Heart left ventricle (tissue), 13 donors: Measurements from ENCODE around the gene ING1.

Experiments used
- CTCF ChIP-seq, 12 donors: fragments of 200-600 bp; sonication (generic) in 4 of 12; IDR thresholded peaks; one replicate each; pipeline versions ENCODE4 v1.5.0 to v1.8.0; 2018 to 2022; ENCODE audit warnings: antibody characterized with exemption in 12 of 12, mild to moderate bottlenecking in 5 of 12
- POLR2A ChIP-seq, 2 donors: fragments of 450-650 bp; IDR thresholded peaks; one replicate each; pipeline ENCODE4 v1.6.1; 2017; ENCODE audit warnings: antibody characterized with exemption in 2 of 2, mild to moderate bottlenecking in 2 of 2, moderate library complexity in 2 of 2
- donor health status: ischemic (EF 13 %, LVEDD 7.1; RV severe dilation, severe dysfunction).
- donor health status: DM: no; HTN: yes; CAD: no.
- donor health status: DM: no; HTN: no; CAD: no.
- donor health status: ischemic (EF 25% LVEDD 6.9; RV normal size, moderate dysfunction).
- donor health status: ischemic (EF 25% LVEDD 5.7; RV mildly dilated, moderate dysfunction).
- donor health status: ischemic (EF 35%, LVEDD 5.7; RV mildly dilated, moderate dysfunction).
- donor health status: nonischemic (EF 11% LVEDD 7.7; RV severe dilation, severe dysfunction).
- donor health status: DM: yes; HTN: yes; CAD: no.
- donor health status: PGD.
- donor health status: ischemic (EF 29% LVEDD 5.4; RV normal size, mild dysfunction).
- donor health status: nonischemic (EF 23%, LVEDD 6.1; RV moderate dilation, normal function).

GRCh38 chr13:110715395-110716246 is 2.1 kb downstream of the ING1 start:
- peak in 7 of 12 donors; percentile 16 to 50 (median 30) for TF ChIP-seq CTCF (IDR thresholded peaks at IDR 0.05)
- peak; percentile 54 to 80 for TF ChIP-seq POLR2A (IDR thresholded peaks at IDR 0.05)
